SK-N-SH treated with all-trans-retinoic acid at 6 μM for 48 hours (cell line): ENCODE measurements around the gene VRK3.

Experiments
- ZFP30 ChIP-seq: fragments of 450-650 bp; formaldehyde crosslinking; IDR thresholded peaks from 2 replicates; pipeline ENCODE4 v1.5.0; 2022; ENCODE audit warnings: mild to moderate bottlenecking, moderate library complexity
- TF ChIP-seq, protein P1 (sequence below): fragments of 250-450 bp; sonication (Bioruptor Pico); IDR thresholded peaks from 2 replicates; pipeline ENCODE4 v1.8.0; 2021; ENCODE audit warnings: low read depth, mild to moderate bottlenecking, moderate library complexity, borderline replicate concordance
- TF ChIP-seq, protein P2 (sequence below): fragments of 250-450 bp; sonication (Bioruptor Pico); IDR thresholded peaks from 2 replicates; pipeline ENCODE4 v1.5.0; 2020; ENCODE audit warnings: mild to moderate bottlenecking, moderate library complexity

DNA sequence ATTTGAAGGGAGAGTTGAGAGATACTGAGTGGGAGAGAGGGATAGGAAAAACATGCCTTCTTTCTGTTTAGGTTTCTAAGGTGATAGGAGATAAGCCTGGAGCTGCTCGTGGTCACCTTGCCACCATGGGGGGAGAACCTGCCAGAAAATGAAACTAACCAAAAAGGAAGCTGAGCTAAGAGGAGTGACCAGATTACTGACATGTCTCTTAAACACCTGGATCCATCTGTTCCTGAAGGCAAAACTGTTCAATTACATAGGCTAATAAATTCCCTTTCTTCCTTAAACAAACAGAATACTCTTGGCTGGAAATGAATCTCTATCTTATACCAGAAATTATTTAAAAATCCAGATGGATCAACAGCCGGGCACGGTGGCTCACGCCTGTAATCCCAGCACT, 27.9 kb upstream of the VRK3 start:
- no peak for TF ChIP-seq ZFP30 (CRISPR knock-in tag)
- TF ChIP-seq, protein P1, sequence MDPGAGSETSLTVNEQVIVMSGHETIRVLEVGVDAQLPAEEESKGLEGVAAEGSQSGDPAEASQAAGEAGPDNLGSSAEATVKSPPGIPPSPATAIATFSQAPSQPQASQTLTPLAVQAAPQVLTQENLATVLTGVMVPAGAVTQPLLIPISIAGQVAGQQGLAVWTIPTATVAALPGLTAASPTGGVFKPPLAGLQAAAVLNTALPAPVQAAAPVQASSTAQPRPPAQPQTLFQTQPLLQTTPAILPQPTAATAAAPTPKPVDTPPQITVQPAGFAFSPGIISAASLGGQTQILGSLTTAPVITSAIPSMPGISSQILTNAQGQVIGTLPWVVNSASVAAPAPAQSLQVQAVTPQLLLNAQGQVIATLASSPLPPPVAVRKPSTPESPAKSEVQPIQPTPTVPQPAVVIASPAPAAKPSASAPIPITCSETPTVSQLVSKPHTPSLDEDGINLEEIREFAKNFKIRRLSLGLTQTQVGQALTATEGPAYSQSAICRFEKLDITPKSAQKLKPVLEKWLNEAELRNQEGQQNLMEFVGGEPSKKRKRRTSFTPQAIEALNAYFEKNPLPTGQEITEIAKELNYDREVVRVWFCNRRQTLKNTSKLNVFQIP, result no peak
- TF ChIP-seq, protein P2, sequence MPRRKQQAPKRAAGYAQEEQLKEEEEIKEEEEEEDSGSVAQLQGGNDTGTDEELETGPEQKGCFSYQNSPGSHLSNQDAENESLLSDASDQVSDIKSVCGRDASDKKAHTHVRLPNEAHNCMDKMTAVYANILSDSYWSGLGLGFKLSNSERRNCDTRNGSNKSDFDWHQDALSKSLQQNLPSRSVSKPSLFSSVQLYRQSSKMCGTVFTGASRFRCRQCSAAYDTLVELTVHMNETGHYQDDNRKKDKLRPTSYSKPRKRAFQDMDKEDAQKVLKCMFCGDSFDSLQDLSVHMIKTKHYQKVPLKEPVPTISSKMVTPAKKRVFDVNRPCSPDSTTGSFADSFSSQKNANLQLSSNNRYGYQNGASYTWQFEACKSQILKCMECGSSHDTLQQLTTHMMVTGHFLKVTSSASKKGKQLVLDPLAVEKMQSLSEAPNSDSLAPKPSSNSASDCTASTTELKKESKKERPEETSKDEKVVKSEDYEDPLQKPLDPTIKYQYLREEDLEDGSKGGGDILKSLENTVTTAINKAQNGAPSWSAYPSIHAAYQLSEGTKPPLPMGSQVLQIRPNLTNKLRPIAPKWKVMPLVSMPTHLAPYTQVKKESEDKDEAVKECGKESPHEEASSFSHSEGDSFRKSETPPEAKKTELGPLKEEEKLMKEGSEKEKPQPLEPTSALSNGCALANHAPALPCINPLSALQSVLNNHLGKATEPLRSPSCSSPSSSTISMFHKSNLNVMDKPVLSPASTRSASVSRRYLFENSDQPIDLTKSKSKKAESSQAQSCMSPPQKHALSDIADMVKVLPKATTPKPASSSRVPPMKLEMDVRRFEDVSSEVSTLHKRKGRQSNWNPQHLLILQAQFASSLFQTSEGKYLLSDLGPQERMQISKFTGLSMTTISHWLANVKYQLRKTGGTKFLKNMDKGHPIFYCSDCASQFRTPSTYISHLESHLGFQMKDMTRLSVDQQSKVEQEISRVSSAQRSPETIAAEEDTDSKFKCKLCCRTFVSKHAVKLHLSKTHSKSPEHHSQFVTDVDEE (CRISPR knock-in tag), result no peak
